Activated CD4-positive, alpha-beta T cell treated with anti-CD3 and anti-CD28 coated beads, Interleukin-2, amount 50 U/mL, for 24 hours (primary cell): ENCODE measurements around the gene VAMP8.
A peak's percentile ranks its signal among the peaks of the same experiment; 100 is the strongest.
"Not testable (repeated sequence)": the region's sequence is repeated elsewhere in the genome, so short reads cannot be mapped to it uniquely, and the experiment has no call there.

Experiments used
- DNase-seq, 2 donors: peaks; one replicate each; pipeline ENCODE4 v3.0.0-alpha.2; 2020; ENCODE audit warnings: low read depth in 1 of 2, low spot score in 1 of 2

Gene VAMP8

GRCh38 chr2:85577386-85578242, at the start of gene VAMP8:
TSS of gene VAMP8 (plus strand) at chr2:85577586. CDS start at chr2:85577647, 61 bp downstream.
- DNase-seq, result peak in 1 of 2 donors; percentile 42

GRCh38 chr2:85527787-85528186, 49.6 kb upstream of the VAMP8 start:
- no peak for DNase-seq

DNA sequence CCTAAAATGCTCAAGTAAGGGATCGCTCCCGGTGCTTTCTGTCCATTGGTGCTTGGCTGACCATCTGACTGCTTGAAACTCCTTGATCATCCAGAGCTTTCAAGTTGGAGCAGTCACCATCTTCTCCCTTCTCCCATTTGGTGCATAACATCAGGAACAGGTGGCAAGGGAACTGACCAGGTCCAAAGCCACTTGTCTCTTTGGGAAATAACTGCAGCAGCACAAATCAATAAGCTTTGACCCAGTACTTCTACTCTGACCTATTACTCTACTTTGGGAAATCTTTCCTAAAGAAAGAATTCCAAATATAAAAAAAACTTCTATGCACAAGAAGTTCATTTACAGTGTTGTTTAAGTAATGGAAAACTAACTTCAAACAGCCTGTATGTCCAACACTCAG, 49.0 kb upstream of the VAMP8 start:
- no peak for DNase-seq

DNA sequence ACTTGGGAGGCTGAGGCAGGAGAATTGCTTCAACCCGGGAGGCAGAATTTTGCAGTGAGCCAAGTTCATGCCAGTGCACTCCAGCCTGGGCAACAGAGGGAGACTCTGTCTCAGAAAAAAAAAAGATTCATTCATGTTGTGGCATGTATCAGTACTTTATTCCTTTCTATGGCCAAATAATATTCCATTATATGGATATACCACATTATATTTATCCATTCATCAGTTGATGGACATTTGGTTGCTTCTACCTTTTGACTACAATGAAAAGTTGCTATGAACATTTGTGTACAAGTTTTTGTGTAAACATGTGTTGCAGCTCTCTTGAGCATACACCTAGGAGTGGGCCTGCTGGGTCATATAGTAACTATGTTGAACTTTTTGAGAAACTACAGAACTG, 47.6 kb upstream of the VAMP8 start:
- DNase-seq, result no peak

GRCh38 chr2:85531589-85531988, 45.8 kb upstream of the VAMP8 start:
- no peak for DNase-seq

DNA sequence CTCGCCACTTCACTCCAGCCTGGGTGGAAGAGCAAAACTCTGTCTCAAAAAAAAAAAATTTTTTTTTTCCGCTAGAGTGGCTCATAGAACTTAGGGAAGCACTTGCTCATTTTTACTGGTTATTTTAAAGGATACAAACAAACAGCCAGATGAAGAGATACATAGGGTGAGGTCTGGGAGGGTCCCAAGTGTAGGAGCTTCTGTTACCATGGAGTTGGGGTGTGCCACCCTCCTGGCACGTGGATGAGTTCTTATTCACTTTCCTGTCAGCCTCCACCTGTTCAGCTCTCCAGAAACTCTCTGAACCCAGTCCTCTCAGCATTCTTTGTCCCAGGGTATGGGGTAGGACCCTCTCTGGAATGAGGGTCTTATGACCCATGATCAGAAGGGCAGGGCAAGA, 43.3 kb upstream of the VAMP8 start:
- no peak for DNase-seq

- no peak for DNase-seq
These were observed 42.5 kb upstream of the VAMP8 start for GRCh38 chr2:85534881-85535280.

DNA sequence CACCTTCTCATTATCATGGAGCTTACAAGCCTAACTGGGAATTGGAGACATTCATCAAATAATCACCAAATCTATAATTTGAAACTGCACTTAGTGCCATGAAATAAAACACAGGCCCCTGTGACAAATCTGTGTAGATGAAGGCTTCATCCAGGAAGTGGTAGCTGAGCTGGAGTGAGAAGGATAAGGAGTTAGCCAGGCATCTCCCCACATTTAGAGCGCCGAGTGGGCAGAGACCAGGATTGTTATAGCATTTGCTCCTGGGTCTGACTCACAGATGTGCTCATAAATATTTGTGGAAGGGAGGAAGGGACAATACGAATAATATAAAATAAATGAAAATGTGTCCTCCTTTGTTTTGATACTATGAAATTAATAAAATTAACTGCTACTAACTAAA, 40.9 kb upstream of the VAMP8 start:
- no peak for DNase-seq

GRCh38 chr2:85537600-85538506, 39.5 kb upstream of the VAMP8 start:
- DNase-seq, result peak in 1 of 2 donors; percentile 26

DNA sequence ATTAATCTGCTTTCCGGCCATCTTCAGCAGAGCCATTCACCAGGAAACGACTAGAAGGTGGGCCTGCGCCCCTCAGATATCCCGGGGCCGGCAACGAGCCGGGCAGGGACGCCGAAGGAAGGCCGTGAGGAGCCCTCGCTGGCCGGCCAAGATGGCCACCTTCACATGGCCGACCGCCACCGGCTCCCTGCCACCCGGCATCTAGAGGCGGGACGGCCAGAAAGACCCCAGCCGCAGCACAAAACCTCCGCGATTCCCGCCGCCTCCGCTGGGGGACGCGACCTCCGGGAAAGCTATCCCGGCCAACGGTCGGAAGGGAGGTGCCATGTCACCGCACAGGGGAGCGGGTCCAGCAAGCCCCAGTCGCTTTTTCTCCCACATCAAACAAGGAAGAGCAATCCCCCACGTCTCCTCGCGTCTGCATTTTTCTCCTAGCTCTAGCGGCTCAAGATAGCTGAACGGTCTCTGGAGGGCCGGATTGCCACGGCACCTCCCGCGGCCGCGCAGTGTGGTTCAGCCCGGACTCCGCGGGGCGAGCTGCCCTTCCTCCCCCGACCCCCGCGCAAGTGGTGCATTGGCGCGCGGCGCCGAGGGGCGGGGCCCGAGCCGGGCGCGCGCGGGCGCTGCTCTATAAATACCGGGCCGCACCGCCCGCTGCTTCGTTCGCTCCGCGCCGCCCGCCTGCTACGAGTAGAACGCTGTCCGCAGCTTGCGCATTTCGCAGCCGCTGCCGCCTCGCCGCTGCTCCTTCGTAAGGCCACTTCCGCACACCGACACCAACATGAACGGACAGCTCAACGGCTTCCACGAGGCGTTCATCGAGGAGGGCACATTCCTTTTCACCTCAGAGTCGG, 38.7 kb upstream of the VAMP8 start, which contains the start of gene MAT2A:
MAT2A (plus strand) TSS at position 662 of the 854 bp plus-strand sequence; CDS start at position 782, 120 bp downstream.
- peak; percentile 87 to 88 for DNase-seq

DNA sequence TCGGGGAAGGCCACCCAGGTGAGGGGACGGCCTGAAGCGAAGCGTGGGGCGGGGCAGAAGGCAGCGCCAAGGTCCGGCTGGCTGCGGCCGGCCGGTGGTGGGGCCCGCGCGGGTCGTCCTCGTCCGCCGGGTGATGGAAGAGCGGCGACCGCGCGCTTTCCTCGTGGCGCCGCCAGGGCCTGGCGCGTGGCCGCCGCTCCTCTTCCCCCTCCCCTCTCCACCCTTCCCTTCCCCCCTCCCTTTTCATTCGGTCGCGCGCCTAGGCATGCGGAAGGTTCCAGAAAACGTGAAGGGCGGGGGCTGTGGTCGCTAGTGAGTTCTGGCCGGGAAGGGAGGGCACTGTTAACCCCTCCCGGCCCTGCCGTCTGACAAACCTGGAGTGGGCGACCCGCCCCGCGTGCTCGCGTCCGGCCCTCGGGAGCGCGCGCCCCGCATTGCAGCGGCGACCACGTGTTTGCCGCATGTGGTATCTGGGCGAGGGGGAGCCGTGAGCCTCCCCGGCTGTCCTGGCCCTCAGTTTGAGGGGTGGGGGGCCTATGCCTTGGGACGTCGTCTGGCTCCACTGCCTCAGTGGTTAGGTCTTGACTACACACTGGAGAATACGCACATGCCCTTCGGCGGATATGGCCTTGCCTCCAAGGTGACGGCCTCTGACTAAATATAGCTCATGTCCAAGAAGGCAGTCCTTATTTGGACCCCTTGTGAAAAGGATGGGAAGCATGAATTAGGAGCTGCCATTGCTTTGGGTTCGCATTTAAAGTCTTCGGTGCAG, 37.8 kb upstream of the VAMP8 start:
- peak; percentile 67 to 72 for DNase-seq

DNA sequence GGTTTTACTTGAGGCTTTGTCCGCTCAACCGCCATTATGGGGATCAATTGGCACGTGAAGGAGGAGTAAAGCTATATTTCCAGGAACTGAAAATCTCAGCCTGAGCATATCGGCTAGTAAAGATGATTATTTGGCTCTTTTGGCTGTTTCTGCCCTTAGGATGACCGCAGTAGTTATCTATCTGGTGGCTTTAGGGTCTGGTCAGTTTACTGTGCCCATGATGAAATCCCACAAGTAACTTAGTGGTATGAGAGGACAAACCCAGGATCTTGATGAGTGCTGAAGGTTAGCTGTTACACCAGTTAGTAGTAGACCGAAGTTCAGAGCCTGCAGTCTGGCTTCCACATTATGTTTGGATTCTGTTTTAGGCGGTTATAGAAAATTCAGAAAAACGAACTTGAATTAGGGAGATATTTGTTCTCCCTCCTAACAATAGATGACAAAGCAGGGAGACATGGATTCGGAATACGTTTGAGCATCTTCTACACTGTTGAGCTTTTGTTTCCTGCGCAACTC, 37.2 kb upstream of the VAMP8 start:
- DNase-seq, result no peak

- no peak for DNase-seq
These were observed 36.1 kb upstream of the VAMP8 start for GRCh38 chr2:85541262-85541661.

GRCh38 chr2:85541753-85542457, 35.5 kb upstream of the VAMP8 start:
- no peak for DNase-seq

DNA sequence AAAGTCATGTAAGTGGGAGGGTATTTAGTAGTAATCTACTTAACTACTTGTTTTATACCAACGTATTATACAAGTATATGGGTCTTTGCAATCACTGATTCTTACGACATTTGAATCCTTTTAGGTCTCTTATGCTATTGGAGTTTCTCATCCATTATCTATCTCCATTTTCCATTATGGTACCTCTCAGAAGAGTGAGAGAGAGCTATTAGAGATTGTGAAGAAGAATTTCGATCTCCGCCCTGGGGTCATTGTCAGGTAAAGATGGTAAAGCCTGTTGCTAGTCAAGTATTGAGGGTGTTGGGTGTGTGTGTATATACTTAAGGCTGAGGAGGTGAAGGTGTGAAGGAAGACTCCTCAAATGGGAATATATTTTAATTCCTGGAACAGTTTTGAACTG, 34.6 kb upstream of the VAMP8 start:
- DNase-seq, result no peak

DNA sequence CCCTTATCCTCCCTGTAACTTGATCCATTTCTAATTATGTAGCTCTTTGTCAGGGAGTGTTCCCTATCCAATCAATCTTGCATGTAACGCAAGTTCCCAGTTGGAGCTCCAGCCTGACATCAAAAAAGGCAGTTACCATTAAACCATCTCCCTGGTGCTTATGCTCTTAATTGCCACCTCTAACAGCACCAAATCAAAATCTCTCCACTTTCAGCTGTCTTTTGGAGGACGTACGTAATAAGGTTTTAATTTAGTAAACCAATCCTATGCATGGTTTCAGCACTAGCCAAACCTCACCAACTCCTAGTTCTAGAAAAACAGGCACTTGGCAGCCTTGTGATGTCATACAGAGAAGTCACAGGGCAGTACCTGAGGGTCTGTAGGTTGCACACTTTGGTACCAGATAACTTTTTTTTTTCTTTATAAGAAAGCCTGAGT, 33.1 kb upstream of the VAMP8 start:
- DNase-seq, result not testable (repeated sequence)

GRCh38 chr2:85544915-85545779, 32.2 kb upstream of the VAMP8 start:
- not testable (repeated sequence) for DNase-seq

DNA sequence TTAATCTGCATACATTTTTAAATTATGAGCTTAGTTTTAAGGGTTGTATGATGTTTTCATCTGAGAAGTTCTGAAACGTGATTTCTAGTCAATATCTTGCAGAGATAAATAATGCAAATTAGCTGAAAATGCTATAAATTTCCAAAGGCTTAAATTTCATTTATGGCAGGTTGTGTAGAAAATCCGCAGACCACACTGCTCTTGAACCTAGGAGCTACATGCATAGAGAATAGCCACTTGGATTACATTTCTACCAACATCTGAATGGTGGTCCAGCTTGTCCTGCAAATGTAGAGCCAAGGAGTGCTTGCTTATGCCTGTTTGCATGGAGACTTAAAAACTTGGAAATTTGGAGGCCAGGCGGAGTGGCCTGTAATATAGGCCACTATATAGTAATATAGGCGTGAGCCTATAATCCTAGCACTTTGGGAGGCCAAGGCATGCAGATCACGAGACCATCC, 31.6 kb upstream of the VAMP8 start:
- no peak for DNase-seq
